Measurements from ENCODE around the gene CCL5.

- no peak for TF ChIP-seq GATA2 (IDR thresholded peaks at IDR 0.05; ENCODE audit: low read depth, low read length)
- TF ChIP-seq GATA3 (IDR thresholded peaks at IDR 0.05; ENCODE audit: low read depth, low read length): no peak
These were observed 35.6 kb downstream of the CCL5 start for GRCh38 chr17:35844547-35844946.

Data from SH-SY5Y (cell line).